Measurements from ENCODE around the gene SPECC1. TPM values are rescaled to one million over a fixed set of nuclear protein-coding genes. Genes with fewer than 3 reads are reported as not detected.
A peak's percentile ranks its signal among the peaks of the same experiment; 100 is the strongest.

SPECC1 gene
- total RNA-seq, 1 donor from 2014 or later, result 69.6 TPM

- Mint-ChIP-seq H3K36me3 (ENCODE audit: insufficient read depth) (peaks cover 17% of the 10 kb centered on the region), H3K4me3 (ENCODE audit: low read depth) (no peak overlapping the region), H3K27me3 (no peaks in the 10 kb centered on the region), H3K27ac (no peak overlapping the region), H3K4me1 (ENCODE audit: low read depth) (no peaks in the 10 kb centered on the region), H3K9me3 (ENCODE audit: low read depth) (peaks cover 12% of the 10 kb centered on the region)
- no peak for DNase-seq (ENCODE audit: low spot score, unreplicated experiment)
- TF ChIP-seq CTCF (IDR thresholded peaks at IDR 0.05; ENCODE audit: unreplicated experiment), result no peak
Observed at GRCh38 chr17:20200016-20200795, 191.0 kb downstream of the SPECC1 start.

GRCh38 chr17:20200865-20201458 is 191.8 kb downstream of the SPECC1 start:
- Mint-ChIP-seq H3K4me1 (ENCODE audit: low read depth) (no peaks in the 10 kb centered on the region), H3K27ac (no peak overlapping the region)
- TF ChIP-seq CTCF (IDR thresholded peaks at IDR 0.05; ENCODE audit: unreplicated experiment), result no peak

GRCh38 chr17:20202141-20202621 is 193.0 kb downstream of the SPECC1 start:
- TF ChIP-seq CTCF (IDR thresholded peaks at IDR 0.05; ENCODE audit: unreplicated experiment), result no peak

More at GRCh38 chr17:20200865-20201458, 191.8 kb downstream of the SPECC1 start:
- no peaks in the 10 kb centered on the region for H3K27me3 Mint-ChIP-seq
- H3K9me3 Mint-ChIP-seq (ENCODE audit: low read depth), result peaks cover 11% of the 10 kb centered on the region
- no peak overlapping the region for H3K4me3 Mint-ChIP-seq (ENCODE audit: low read depth)
- H3K36me3 Mint-ChIP-seq (ENCODE audit: insufficient read depth), result peaks cover 15% of the 10 kb centered on the region
- no peak for DNase-seq (ENCODE audit: low spot score, unreplicated experiment)

GRCh38 chr17:20203018-20203417 is 193.9 kb downstream of the SPECC1 start:
- Mint-ChIP-seq H3K4me1 (ENCODE audit: low read depth) (no peaks in the 10 kb centered on the region), H3K27me3 (no peaks in the 10 kb centered on the region), H3K4me3 (ENCODE audit: low read depth) (no peak overlapping the region), H3K9me3 (ENCODE audit: low read depth) (peaks cover 3% of the 10 kb centered on the region), H3K27ac (no peak overlapping the region), H3K36me3 (ENCODE audit: insufficient read depth) (peaks cover 11% of the 10 kb centered on the region)
- TF ChIP-seq CTCF (IDR thresholded peaks at IDR 0.05; ENCODE audit: unreplicated experiment), result no peak
- no peak for DNase-seq (ENCODE audit: low spot score, unreplicated experiment)

More at GRCh38 chr17:20202141-20202621, 193.0 kb downstream of the SPECC1 start:
- H3K9me3 Mint-ChIP-seq (ENCODE audit: low read depth), result peaks cover 6% of the 10 kb centered on the region
- H3K4me3 Mint-ChIP-seq (ENCODE audit: low read depth), result no peak overlapping the region
- H3K27ac Mint-ChIP-seq, result peak overlapping the region; percentile 76
- no peak for DNase-seq (ENCODE audit: low spot score, unreplicated experiment)
- H3K36me3 Mint-ChIP-seq (ENCODE audit: insufficient read depth), result peaks cover 13% of the 10 kb centered on the region
- no peaks in the 10 kb centered on the region for H3K27me3 Mint-ChIP-seq
- no peaks in the 10 kb centered on the region for H3K4me1 Mint-ChIP-seq (ENCODE audit: low read depth)

GRCh38 chr17:20203761-20204263 is 194.7 kb downstream of the SPECC1 start:
- peaks cover under 1% of the 10 kb centered on the region for H3K9me3 Mint-ChIP-seq (ENCODE audit: low read depth)
- DNase-seq (ENCODE audit: low spot score, unreplicated experiment), result no peak
- H3K27ac Mint-ChIP-seq, result no peak overlapping the region
- H3K27me3 Mint-ChIP-seq, result no peaks in the 10 kb centered on the region
- H3K4me3 Mint-ChIP-seq (ENCODE audit: low read depth), result no peak overlapping the region
- no peaks in the 10 kb centered on the region for H3K4me1 Mint-ChIP-seq (ENCODE audit: low read depth)
- H3K36me3 Mint-ChIP-seq (ENCODE audit: insufficient read depth), result peaks cover 9% of the 10 kb centered on the region
- no peak for TF ChIP-seq CTCF (IDR thresholded peaks at IDR 0.05; ENCODE audit: unreplicated experiment)
